ENCODE results near the gene IFI6.

The IFI6 gene

DNA sequence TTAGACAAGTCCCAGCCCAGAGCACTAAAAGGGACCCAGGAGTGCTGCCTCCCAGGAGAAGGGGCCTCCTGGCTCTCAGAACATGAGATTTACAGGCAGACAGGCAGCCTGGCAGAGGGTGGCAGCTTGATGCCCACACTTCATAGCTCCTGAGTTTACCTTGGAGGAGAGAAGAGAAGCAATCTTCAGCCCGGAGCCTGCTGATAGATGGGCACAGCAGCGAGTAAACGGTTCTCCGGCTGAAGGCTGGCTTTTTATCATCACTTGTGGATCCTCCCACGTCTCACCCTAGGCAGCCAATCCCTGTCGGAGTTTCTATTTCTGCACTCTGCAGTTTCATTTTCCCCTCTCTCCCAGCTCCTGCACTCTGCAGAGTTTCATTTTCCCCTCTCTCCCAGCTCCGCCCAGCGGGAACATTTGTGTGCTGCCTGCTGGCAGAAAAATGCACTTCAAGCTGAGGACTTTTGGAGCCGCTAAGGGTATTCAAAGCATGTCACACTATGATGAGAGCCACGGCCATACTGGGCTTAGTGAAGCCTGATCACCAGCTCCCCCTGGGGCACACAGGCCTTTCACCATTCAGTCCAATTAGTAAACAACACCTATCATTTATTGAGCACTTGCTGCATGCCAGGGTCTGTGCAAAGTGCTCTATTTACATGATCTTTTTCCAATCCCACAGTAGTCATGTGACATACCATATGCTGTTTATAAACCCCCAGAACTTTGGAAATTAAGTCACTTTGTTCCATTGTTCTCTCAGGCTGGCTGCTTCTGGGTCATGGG is at the start of gene IFI6:
Gene IFI6 (minus strand): TSS at position 229 of the 786 bp plus-strand sequence. CDS start 2,878 bp downstream, outside the sequence.
- H3K4me3 ChIP-seq (ENCODE audit: low read depth, low read length): peak within 1 kb of the TSS; percentile 70
- no peak for TF ChIP-seq CTCF (IDR thresholded peaks at IDR 0.05; ENCODE audit: low read depth, low read length)

DNA sequence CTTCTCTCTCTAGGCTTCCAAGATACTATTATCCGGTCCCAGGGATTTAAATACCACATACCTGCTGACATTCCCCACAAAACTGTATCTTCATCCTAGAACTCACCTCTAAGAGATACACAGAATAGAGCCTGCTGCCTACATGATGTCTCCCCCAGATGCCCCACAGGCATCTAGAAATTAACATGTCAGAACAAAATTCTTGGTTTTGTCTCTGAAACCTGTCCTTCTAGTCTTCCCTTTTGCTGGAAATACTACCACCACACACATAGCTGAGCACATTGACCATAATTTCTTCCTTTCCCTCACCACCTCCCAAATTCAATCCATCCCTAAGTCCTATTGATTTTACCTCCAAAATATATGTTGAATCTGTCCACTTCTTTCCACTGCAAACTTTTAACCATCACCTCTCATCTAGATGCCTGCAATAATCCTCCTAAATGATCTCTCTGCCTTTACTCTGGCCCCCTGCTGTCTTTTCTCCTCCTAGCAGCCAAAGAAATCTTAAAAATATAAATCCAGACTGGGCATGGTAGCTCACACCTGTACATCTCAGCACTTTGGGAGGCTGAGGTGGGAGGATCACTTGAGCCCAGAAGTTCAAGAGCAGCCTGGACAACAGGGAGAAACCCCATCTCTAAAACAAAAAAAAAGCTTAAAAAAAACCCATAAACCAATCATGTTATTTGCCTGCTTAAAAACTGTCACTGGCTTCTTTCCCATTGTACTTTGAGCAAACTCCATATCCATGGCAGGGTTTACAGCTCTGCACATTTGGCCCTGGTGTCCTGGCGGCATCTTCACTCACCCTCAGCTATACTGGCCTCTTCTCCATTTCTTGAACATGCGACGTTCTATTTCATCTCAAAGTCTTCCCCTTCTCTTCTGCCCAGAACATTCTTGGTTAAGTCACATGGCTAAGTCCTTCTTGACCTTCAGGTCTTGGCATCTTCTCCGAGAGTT is 47.6 kb upstream of the IFI6 start:
- peak; percentile 22; the same call in 1 of the 2 replicates for TF ChIP-seq CTCF (IDR thresholded peaks at IDR 0.05; ENCODE audit: low read depth, low read length)
- no peak overlapping the region for H3K4me3 ChIP-seq (ENCODE audit: low read depth, low read length)

- H3K4me3 ChIP-seq (ENCODE audit: low read depth, low read length): no peak overlapping the region
- no peak for TF ChIP-seq CTCF (IDR thresholded peaks at IDR 0.05; ENCODE audit: low read depth, low read length)
Observed at GRCh38 chr1:27716262-27716895, 44.4 kb upstream of the IFI6 start.

- no peak for TF ChIP-seq CTCF (IDR thresholded peaks at IDR 0.05; ENCODE audit: low read depth, low read length)
- no peak overlapping the region for H3K4me3 ChIP-seq (ENCODE audit: low read depth, low read length)
Observed at GRCh38 chr1:27713869-27714513, 42.0 kb upstream of the IFI6 start.

GRCh38 chr1:27713139-27713725 is 41.2 kb upstream of the IFI6 start:
- H3K4me3 ChIP-seq (ENCODE audit: low read depth, low read length): no peak overlapping the region
- no peak for TF ChIP-seq CTCF (IDR thresholded peaks at IDR 0.05; ENCODE audit: low read depth, low read length)

GRCh38 chr1:27710574-27710973 is 38.6 kb upstream of the IFI6 start:
- no peak overlapping the region for H3K4me3 ChIP-seq (ENCODE audit: low read depth, low read length)
- no peak for TF ChIP-seq CTCF (IDR thresholded peaks at IDR 0.05; ENCODE audit: low read depth, low read length)

Data from WI38 (cell line).